Skeletal muscle tissue (tissue), 4 donors: ENCODE results near the gene MAPK8IP2. TPM values are rescaled to one million over a fixed set of nuclear protein-coding genes. Genes with fewer than 3 reads are reported as not detected.
"Not testable (repeated sequence)": the region's sequence is repeated elsewhere in the genome, so short reads cannot be mapped to it uniquely, and the experiment has no call there.

Source experiments
- H3K27ac ChIP-seq: one replicate; pipeline ENCODE4 v1.7.0; 2013; ENCODE audit warnings: mild to moderate bottlenecking, low read depth, low read length, inconsistent platforms
- H3K27me3 ChIP-seq, 3 donors: one replicate each; pipeline ENCODE4 v1.7.0; 2013; ENCODE audit warnings: low read length in 3 of 3; ENCODE audit not compliant: control insufficient read depth in 3 of 3, insufficient read depth in 3 of 3
- H3K36me3 ChIP-seq, 3 donors: one replicate each; pipeline ENCODE4 v1.7.0; 2013; ENCODE audit warnings: low read length in 3 of 3; ENCODE audit not compliant: control insufficient read depth in 3 of 3, insufficient read depth in 3 of 3
- H3K4me1 ChIP-seq, 3 donors: one replicate each; pipeline ENCODE4 v1.7.0; 2013; ENCODE audit warnings: low read length in 3 of 3, mild to moderate bottlenecking in 3 of 3; ENCODE audit not compliant: control insufficient read depth in 3 of 3, insufficient read depth in 3 of 3
- H3K4me3 ChIP-seq, 3 donors: one replicate each; pipeline ENCODE4 v1.7.0; 2013; ENCODE audit warnings: low read length in 3 of 3
- H3K9ac ChIP-seq, 3 donors: one replicate each; pipeline ENCODE4 v1.7.0; 2013; ENCODE audit warnings: low read length in 3 of 3, mild to moderate bottlenecking in 3 of 3, moderate library complexity in 2 of 3, low read depth in 1 of 3
- H3K9me3 ChIP-seq, 3 donors: one replicate each; pipeline ENCODE4 v1.7.0; 2013; ENCODE audit warnings: low read length in 3 of 3; ENCODE audit not compliant: control insufficient read depth in 3 of 3
- total RNA-seq: library from RNA; depleted of rRNA; stranded (reverse); fragments of >200 nt; gene quantifications from one replicate; pipeline ENCODE4 v1.2.3, GENCODE V29; 2014
- donor health status: Osteomylitis.

Gene MAPK8IP2
- total RNA-seq, 1 donor from 2014 or later, result 0.52 TPM

DNA sequence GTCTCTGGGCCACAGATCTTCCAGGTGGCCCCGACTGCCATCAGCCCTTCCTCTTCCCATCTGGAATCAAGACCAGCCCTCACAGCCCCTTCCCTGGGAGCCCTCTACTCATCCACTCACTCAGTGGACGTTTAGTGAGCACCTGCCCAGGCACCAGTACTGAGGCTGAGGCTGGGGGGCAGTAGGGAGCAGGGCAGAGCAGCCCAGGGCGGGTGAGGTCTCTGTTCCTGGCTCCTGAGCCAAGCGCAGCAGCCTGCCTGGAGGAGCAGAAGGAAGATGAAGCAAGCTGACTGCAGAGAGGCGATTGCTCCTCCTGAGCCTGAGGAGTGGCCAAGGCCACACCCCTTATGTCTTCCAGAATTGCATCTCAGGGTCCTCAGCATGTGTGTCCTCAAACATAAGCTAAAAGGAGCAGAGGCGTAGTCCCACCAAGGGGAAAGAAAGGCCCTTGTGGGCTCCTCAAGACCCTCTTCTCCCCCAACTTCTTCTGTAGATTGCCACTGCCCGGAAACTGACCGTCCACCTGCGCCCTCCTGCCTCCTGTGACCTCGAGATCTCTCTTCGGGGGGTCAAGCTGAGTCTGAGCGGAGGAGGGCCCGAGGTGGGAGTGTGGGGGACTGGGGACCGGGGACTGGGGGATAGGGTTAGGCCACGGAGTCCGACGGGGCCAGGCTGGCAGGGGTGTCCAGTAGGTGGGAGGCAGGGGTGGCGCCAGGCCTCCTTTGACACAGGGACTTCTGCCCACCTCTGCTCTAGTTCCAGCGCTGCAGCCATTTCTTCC lies 5.8 kb downstream of the MAPK8IP2 start:
- no peak overlapping the region for H3K9ac ChIP-seq
- no peak overlapping the region for H3K4me3 ChIP-seq
- no peaks in the 10 kb centered on the region for H3K4me1 ChIP-seq
- no peaks in the 10 kb centered on the region for H3K36me3 ChIP-seq
- no peak overlapping the region for H3K27ac ChIP-seq
- H3K9me3 ChIP-seq, result no peaks in the 10 kb centered on the region
- peaks cover 33 to 63% (median 56%) of the 10 kb centered on the region in 3 donors for H3K27me3 ChIP-seq

DNA sequence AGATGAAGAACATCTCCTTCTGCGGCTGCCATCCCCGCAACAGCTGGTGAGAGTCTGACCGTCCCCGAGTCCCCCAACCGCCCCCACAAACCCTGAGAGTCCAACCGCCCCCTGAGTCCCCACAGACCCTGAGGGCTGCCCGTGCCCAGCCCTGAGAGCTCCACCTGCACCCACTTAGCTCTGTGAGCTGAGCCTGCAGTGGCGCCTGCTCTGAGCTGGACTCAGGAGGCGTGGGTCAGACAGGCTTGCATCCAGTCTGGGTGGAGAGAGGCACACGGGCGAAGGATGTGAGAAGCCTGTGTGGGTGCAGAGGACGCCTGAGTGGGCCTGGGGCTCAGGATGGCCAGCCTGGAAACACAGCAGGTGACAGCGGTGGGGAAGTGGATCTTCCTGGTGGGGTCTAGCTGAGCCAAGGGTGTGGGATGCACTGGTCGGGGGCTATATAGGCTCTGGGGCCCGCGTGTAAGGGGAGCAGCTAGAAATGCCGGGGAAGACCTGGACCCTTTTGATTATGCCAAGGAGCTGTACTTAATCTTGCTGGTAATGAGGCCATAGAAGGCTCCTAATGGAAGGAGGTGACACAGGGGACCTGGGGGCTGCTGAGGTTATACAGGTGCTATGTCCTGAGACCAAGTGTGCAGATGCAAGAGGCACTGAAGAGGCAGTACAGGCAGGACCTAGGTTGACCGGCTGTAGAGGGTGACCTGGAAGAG lies 6.5 kb downstream of the MAPK8IP2 start:
- no peak overlapping the region for H3K27ac ChIP-seq
- no peak overlapping the region for H3K9ac ChIP-seq
- no peaks in the 10 kb centered on the region for H3K9me3 ChIP-seq
- peaks cover 26 to 56% (median 49%) of the 10 kb centered on the region in 3 donors for H3K27me3 ChIP-seq
- H3K4me1 ChIP-seq, result no peaks in the 10 kb centered on the region
- H3K36me3 ChIP-seq, result no peaks in the 10 kb centered on the region
- no peak overlapping the region for H3K4me3 ChIP-seq

DNA sequence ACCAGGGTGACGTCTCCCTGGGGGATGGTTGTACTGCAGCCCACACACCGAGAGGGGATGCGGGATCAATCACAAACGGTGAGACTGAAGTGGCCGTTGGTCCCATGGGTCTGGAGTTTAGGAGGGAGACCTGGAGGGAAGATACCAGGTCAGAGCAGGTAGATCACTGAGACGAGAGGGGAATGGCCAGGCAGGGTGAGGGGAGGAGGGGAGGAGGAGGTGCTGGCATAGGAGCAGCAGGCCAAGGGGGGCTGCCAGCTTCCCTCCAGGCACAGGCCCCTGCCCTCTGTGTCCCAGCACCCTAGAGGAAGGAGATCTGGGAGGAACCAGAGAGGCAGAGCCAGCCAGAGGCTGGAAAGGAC lies 7.0 kb downstream of the MAPK8IP2 start:
- no peaks in the 10 kb centered on the region for H3K9me3 ChIP-seq
- no peak overlapping the region for H3K9ac ChIP-seq
- no peaks in the 10 kb centered on the region for H3K36me3 ChIP-seq
- H3K4me1 ChIP-seq, result no peaks in the 10 kb centered on the region
- no peak overlapping the region for H3K27ac ChIP-seq
- peaks cover 21 to 52% (median 47%) of the 10 kb centered on the region in 3 donors for H3K27me3 ChIP-seq
- H3K4me3 ChIP-seq, result no peak overlapping the region

DNA sequence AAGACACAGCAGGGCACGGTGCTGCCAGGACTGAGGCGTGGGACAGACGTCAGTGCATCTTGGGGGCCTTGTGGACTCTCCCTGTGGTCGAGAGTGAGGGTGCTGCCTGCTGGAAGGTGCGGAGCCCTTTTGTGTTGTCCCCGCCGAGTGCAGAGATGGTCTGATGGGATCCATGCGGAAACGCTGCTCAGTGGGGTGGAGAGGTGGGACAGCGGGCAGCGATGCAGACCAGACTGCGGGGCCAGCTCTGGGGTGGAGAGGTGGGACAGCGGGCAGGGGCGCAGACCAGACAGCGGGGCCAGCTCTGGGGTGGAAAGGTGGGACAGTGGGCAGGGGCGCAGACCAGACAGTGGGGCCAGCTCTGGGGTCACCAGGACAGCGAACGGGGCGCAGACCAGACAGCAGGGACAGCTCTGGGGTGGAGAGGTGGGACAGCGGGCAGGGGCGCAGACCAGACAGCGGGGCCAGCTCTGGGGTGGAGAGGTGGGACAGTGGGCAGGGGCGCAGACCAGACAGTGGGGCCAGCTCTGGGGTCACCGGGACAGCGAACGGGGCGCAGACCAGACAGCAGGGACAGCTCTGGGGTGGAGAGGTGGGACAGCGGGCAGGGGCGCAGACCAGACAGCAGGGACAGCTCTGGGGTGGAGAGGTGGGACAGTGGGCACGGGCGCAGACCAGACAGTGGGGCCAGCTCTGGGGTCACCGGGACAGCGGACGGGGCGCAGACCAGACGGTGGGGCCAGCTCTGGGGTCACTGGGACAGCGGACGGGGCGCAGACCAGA lies 7.7 kb downstream of the MAPK8IP2 start:
- H3K9me3 ChIP-seq, H3K4me1 ChIP-seq, H3K36me3 ChIP-seq, H3K9ac ChIP-seq, H3K27ac ChIP-seq, H3K4me3 ChIP-seq: not testable (repeated sequence)
- peaks cover 15 to 47% (median 42%) of the 10 kb centered on the region in 3 donors for H3K27me3 ChIP-seq

DNA sequence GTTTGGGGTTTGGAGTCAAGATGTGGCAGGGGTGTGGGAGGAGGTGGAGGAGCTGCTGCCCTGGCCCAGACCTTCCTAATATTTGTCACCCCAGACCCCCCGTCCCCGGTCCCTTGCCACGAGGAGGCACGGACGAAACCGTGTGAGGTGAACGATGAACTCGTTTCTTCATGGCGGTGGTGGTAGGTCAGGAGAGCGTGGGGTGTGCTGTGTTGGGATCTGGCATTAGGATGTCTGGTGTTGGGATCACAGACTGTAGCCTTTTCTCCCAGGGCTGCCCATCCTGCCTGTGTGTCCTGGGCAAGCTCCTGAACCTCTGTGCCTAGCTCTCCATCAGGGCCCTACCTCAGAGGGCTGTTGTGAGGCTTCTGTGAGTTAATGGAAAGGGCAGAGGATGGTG lies 8.4 kb downstream of the MAPK8IP2 start:
- peaks cover 0 to 7% (median 3%) of the 10 kb centered on the region in 3 donors for H3K4me1 ChIP-seq
- H3K4me3 ChIP-seq, result no peak overlapping the region
- no peak overlapping the region for H3K27ac ChIP-seq
- no peaks in the 10 kb centered on the region for H3K36me3 ChIP-seq
- no peaks in the 10 kb centered on the region for H3K9me3 ChIP-seq
- H3K27me3 ChIP-seq, result peaks cover 15 to 39% (median 37%) of the 10 kb centered on the region in 3 donors
- no peak overlapping the region for H3K9ac ChIP-seq

DNA sequence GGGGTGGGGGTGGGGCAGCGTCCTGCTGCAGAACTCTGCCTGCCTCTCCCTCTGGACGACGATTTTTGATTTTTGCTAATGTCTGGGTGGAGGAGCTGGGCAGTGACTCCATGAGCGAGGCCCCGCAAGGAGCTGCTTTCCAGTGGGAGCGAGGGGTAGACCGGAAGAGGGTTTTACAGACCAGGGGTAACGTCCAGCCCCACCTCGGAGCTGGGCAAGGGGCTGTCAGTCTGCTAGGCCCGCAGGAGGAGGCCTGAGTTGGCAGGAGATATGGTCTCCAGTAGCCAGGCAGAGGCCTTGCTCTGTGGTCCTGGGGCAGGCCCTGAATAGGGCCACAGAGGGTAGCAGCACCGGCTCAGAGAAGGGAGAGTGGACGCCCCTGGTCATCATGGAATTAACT lies 9.0 kb downstream of the MAPK8IP2 start:
- Histone ChIP-seq H3K4me3 (no peak overlapping the region), H3K9me3 (no peaks in the 10 kb centered on the region), H3K36me3 (no peaks in the 10 kb centered on the region), H3K27ac (no peak overlapping the region), H3K27me3 (peaks cover 15 to 35% (median 34%) of the 10 kb centered on the region in 3 donors), H3K9ac (no peak overlapping the region), H3K4me1 (peaks cover 0 to 7% (median 3%) of the 10 kb centered on the region in 3 donors)

DNA sequence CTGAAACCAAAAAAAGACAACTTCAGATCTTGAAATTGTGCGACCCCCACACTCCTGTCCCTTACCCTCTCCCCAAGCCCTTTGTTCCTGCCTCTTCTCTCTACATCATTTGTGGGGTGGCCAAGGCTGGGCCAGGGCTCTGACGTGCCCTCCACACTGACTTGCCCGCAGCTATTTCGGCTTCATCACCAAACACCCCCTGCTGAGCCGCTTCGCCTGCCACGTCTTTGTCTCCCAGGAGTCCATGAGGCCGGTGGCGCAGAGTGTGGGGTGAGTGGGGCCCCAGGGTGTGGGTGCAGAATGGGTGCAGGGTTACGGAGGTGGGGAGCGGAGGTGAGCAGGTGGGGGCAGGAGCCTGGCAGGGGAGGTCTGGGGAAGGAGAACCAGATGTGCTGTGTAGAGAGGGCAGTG lies 9.5 kb downstream of the MAPK8IP2 start:
- Histone ChIP-seq H3K9me3 (no peaks in the 10 kb centered on the region), H3K27ac (no peak overlapping the region), H3K4me3 (no peak overlapping the region), H3K27me3 (peaks cover 13 to 31% (median 30%) of the 10 kb centered on the region in 3 donors), H3K36me3 (no peaks in the 10 kb centered on the region), H3K4me1 (peaks cover 0 to 7% (median 3%) of the 10 kb centered on the region in 3 donors), H3K9ac (no peak overlapping the region)

DNA sequence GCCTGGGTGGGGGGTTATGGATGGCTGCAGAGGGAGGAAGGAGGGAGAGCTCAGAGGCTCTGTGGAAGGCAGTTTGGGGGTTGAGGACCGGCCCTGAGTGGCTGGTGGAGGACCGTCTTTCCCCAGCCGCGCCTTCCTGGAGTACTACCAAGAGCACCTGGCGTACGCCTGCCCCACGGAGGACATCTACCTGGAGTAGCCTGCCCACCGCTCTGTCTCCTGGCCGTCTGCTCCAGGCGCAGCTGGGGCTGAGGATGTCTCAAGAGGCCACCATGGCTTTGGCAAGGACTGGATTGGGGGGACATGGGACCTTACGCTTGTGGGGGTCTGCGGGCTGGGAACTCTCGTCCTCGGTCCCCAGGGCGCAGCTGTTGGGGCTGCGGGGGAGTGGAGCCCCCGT lies 10.0 kb downstream of the MAPK8IP2 start:
- H3K36me3 ChIP-seq, result no peaks in the 10 kb centered on the region
- H3K9ac ChIP-seq, result no peak overlapping the region
- H3K4me3 ChIP-seq, result no peak overlapping the region
- H3K4me1 ChIP-seq, result peaks cover 0 to 7% (median 3%) of the 10 kb centered on the region in 3 donors
- no peak overlapping the region for H3K27ac ChIP-seq
- H3K27me3 ChIP-seq, result peaks cover 12 to 26% (median 24%) of the 10 kb centered on the region in 3 donors
- no peaks in the 10 kb centered on the region for H3K9me3 ChIP-seq

DNA sequence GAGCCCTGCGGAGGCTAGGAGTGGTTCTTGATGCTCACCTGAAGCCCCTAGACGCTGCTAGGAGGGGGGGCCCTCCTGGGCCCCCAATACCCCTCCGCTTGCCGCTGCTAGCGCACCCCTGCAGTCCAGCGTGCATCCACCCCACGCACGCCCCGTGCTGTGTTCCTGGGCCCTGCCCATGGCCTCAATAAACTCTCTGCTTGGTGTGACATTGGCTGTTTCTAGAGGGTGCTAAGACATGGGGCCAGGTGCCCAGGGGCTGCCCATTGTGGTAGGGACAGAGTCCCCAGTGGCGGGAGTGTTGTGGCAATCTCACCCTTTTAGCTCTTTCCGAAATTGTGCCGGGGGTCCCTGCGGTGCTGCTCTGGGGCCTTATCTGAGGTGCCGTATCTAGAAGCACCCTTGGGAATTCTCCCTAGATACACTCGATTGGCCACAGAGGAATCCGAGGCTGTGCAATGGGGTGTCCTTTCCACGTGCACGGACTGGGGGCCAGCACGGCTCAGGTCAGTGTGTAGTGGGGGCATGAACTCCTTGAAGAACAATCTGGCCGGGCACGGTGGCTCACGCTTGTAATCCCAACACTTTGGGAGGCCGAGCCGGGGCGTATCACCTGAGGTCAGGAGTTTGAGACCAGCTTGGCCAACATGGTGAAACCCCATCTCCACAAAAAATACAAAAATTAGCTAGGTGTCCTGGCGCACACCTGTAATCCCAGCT lies 10.9 kb downstream of the MAPK8IP2 start:
- H3K9me3 ChIP-seq, result no peaks in the 10 kb centered on the region
- H3K27ac ChIP-seq, result no peak overlapping the region
- no peak overlapping the region for H3K4me3 ChIP-seq
- H3K27me3 ChIP-seq, result peaks cover 12 to 21% (median 17%) of the 10 kb centered on the region in 3 donors
- H3K4me1 ChIP-seq, result peaks cover 0 to 7% (median 3%) of the 10 kb centered on the region in 3 donors
- H3K9ac ChIP-seq, result no peak overlapping the region
- H3K36me3 ChIP-seq, result no peaks in the 10 kb centered on the region
